Measurements from ENCODE around the gene NR4A3. TPM values are rescaled to one million over a fixed set of nuclear protein-coding genes. Genes with fewer than 3 reads are reported as not detected.
A peak's percentile ranks its signal among the peaks of the same experiment; 100 is the strongest.

The NR4A3 gene
- total RNA-seq, 2 experiments from 2014 or later = 112 to 113 TPM

DNA sequence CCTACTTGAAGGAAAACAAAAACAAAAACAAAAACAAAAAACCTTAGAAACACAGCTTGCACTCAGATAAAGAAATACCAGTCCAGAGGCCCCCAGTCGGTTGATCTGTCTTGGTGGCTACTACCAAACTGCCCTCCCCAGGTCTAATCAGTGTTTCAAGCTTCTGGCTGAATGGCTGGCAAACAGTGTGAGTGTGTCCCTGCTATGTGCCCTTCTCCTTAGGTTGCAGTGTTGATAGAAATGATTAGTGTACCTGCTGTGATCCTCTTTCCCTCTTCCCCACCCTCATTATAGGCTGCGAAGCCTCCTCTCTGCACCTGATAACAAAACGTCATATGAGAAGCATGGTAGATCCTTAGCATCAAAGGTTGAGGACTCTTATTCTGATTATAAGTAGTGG is 12.8 kb downstream of the NR4A3 start:
- ChIA-PET POLR2A (interaction anchor here (1.2 kb wide), 1 partner anchor 26 kb away, joined by 3 read pairs; no protein-coding TSS in a partner anchor), CTCF (interaction anchor here (1.5 kb wide), 1 partner anchor 10 kb away, joined by 7 read pairs; no protein-coding TSS in a partner anchor)
- H3K27me3 Mint-ChIP-seq = no peaks in the 10 kb centered on the region
- H3K27ac Mint-ChIP-seq = peak overlapping the region; percentile 1
- TF ChIP-seq, protein P1, sequence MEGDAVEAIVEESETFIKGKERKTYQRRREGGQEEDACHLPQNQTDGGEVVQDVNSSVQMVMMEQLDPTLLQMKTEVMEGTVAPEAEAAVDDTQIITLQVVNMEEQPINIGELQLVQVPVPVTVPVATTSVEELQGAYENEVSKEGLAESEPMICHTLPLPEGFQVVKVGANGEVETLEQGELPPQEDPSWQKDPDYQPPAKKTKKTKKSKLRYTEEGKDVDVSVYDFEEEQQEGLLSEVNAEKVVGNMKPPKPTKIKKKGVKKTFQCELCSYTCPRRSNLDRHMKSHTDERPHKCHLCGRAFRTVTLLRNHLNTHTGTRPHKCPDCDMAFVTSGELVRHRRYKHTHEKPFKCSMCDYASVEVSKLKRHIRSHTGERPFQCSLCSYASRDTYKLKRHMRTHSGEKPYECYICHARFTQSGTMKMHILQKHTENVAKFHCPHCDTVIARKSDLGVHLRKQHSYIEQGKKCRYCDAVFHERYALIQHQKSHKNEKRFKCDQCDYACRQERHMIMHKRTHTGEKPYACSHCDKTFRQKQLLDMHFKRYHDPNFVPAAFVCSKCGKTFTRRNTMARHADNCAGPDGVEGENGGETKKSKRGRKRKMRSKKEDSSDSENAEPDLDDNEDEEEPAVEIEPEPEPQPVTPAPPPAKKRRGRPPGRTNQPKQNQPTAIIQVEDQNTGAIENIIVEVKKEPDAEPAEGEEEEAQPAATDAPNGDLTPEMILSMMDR (IDR thresholded peaks at IDR 0.05) = no peak
- intact Hi-C loops (cut with micrococcal nuclease) = no loop called here
- DNase-seq = no peak
- no peak overlapping the region for H3K4me3 Mint-ChIP-seq
- ATAC-seq = no peak
- peaks cover 84% of the 10 kb centered on the region for H3K36me3 Mint-ChIP-seq (ENCODE audit: low read depth)
- peaks cover 10% of the 10 kb centered on the region for H3K4me1 Mint-ChIP-seq (ENCODE audit: low read depth)
- H3K9me3 Mint-ChIP-seq = no peaks in the 10 kb centered on the region

DNA sequence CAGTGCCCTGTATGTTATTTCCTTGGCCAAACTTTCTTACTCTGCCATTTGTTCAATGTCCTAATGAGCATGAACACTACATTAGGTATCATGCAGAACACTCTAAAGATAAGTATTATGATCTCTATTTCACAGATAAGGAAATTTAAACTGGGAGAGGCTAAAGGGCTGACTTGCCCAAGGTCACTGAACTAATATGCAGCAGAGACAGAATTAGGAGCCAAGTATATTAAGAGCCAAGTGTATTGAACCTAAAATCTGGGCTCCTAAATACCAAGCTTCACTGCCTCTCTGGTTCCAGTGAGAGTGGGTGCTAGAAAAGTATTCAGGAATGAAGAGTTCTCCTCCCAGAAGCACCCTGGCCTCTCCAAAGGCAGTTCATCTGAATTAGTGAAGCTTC is 13.5 kb downstream of the NR4A3 start:
- Mint-ChIP-seq H3K4me3 (no peak overlapping the region), H3K27me3 (no peaks in the 10 kb centered on the region), H3K27ac (no peak overlapping the region), H3K36me3 (ENCODE audit: low read depth) (peaks cover 84% of the 10 kb centered on the region), H3K9me3 (no peaks in the 10 kb centered on the region), H3K4me1 (ENCODE audit: low read depth) (peaks cover 4% of the 10 kb centered on the region)
- CTCF ChIA-PET = interaction anchor here (1.5 kb wide), 2 partner anchors 10 to 53 kb away, joined by 3 to 7 read pairs; no protein-coding TSS in a partner anchor
- DNase-seq (no peak), ATAC-seq (no peak)
- intact Hi-C loops (cut with micrococcal nuclease) = no loop called here
- TF ChIP-seq, protein P1 (IDR thresholded peaks at IDR 0.05) = no peak
- POLR2A ChIA-PET = no interaction called here

DNA sequence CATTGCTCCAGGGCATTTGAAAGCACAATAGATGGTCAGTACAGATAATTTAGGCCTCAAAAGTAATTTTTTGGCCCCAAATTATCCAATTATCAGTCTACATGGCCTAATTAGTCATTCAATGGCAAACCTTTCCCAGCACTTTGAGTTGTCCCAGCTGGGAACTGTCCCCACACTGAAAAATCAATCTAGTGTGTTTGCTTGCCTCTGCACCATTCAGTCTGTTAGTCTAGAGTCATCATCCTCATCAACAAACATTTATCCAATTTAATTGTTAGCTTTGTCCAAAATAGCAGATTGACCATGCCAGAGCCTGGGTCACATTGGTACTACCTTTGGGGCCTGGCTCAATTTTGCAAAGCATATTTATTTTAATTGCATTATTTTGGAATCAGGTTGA is 13.9 kb downstream of the NR4A3 start:
- no peak overlapping the region for H3K27ac Mint-ChIP-seq
- intact Hi-C loops (cut with micrococcal nuclease) = no loop called here
- H3K36me3 Mint-ChIP-seq (ENCODE audit: low read depth) = peaks cover 83% of the 10 kb centered on the region
- ATAC-seq (no peak), DNase-seq (no peak)
- ChIA-PET CTCF (interaction anchor here (1.5 kb wide), 2 partner anchors 11 to 52 kb away, joined by 3 to 7 read pairs; no protein-coding TSS in a partner anchor), POLR2A (no interaction called here)
- no peaks in the 10 kb centered on the region for H3K9me3 Mint-ChIP-seq
- peaks cover 2% of the 10 kb centered on the region for H3K4me1 Mint-ChIP-seq (ENCODE audit: low read depth)
- TF ChIP-seq, protein P1 (IDR thresholded peaks at IDR 0.05) = no peak
- no peak overlapping the region for H3K4me3 Mint-ChIP-seq
- H3K27me3 Mint-ChIP-seq = no peaks in the 10 kb centered on the region

DNA sequence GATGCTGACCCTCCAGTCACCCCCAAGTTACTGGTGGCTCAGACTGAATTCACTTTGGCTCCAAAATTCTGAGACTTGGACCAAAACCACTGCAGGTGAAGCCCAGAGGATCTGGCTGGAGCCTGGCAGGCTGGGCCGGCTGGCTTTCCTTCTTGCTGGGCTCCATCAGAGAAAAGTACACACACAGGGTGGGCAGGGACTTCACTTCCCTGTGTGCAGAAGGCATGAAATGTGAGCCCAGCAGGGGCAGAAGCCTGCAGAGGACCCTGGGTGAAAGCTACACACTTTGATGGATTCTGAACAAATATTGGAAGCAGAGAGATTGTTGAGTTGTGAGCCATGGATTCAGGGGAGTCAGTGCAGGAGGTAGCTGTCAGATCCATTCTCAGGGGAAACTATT is 18.4 kb downstream of the NR4A3 start:
- no peaks in the 10 kb centered on the region for H3K27me3 Mint-ChIP-seq
- ChIA-PET CTCF (no interaction called here), POLR2A (interaction anchor here (0.6 to 0.9 kb wide), 2 partner anchors 11 to 215 kb away, joined by 3 read pairs; no protein-coding TSS in a partner anchor)
- no peak overlapping the region for H3K4me3 Mint-ChIP-seq
- H3K9me3 Mint-ChIP-seq = no peaks in the 10 kb centered on the region
- H3K27ac Mint-ChIP-seq = no peak overlapping the region
- H3K36me3 Mint-ChIP-seq (ENCODE audit: low read depth) = peaks cover 77% of the 10 kb centered on the region
- TF ChIP-seq, protein P1 (IDR thresholded peaks at IDR 0.05) = no peak
- DNase-seq (no peak), ATAC-seq (no peak)
- no peaks in the 10 kb centered on the region for H3K4me1 Mint-ChIP-seq (ENCODE audit: low read depth)
- intact Hi-C loops (cut with micrococcal nuclease) = no loop called here

DNA sequence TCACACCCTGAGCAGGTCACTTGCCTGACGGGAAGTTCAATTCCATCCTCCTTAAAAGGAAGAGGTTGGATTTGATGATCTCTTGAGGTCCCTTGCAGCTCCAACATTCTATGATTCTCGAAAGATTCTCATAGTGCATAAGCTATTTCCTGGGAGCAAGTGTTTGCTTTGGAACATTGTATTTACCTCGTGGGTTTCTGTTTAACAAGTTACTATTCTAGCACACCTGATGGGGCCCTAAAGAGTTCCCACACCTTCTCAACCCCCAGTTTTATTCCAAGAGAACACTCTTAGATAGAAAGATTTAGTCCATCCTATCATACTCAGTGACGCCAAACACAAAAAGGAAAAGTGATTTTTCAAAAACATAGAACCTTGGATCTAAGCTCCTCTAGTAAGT is 23.4 kb downstream of the NR4A3 start:
- Mint-ChIP-seq H3K27me3 (no peaks in the 10 kb centered on the region), H3K27ac (no peak overlapping the region), H3K36me3 (ENCODE audit: low read depth) (peaks cover 85% of the 10 kb centered on the region), H3K9me3 (no peaks in the 10 kb centered on the region), H3K4me3 (no peak overlapping the region), H3K4me1 (ENCODE audit: low read depth) (peaks cover 25% of the 10 kb centered on the region)
- ATAC-seq (no peak), DNase-seq (no peak)
- ChIA-PET CTCF (interaction anchor here (1.1 kb wide), 1 partner anchor 19 kb away, joined by 7 read pairs; no protein-coding TSS in a partner anchor), POLR2A (interaction anchor here (0.6 kb wide), 1 partner anchor 16 kb away, joined by 4 read pairs; no protein-coding TSS in a partner anchor)
- intact Hi-C loops (cut with micrococcal nuclease) = no loop called here
- TF ChIP-seq, protein P1 (IDR thresholded peaks at IDR 0.05) = no peak

All from activated CD8-positive, alpha-beta T cell treated with anti-CD3 and anti-CD28 coated beads for 36 hours (primary cell).